Neutrophil (primary cell): ENCODE results near the gene KRTAP21-2.
"Not testable (repeated sequence)": the region's sequence is repeated elsewhere in the genome, so short reads cannot be mapped to it uniquely, and the experiment has no call there.

Experiments used
- H3K27ac ChIP-seq: fragments of 200-600 bp; sonication (generic); 2 replicates; pipeline ENCODE4 v1.5.1; 2016; ENCODE audit warnings: mild to moderate bottlenecking, moderate library complexity
- H3K27me3 ChIP-seq: fragments of 200-600 bp; sonication (generic); 2 replicates; pipeline ENCODE4 v1.6.0; 2016; ENCODE audit warnings: mild to moderate bottlenecking
- H3K36me3 ChIP-seq: fragments of 200-600 bp; sonication (generic); 2 replicates; pipeline ENCODE4 v1.5.1; 2017
- H3K4me1 ChIP-seq, 2 experiments: fragments of 200-600 bp in 1 of 2; sonication (generic) in 1 of 2; 1 replicate in 1 of 2; 2 replicates in 1 of 2; pipeline versions ENCODE4 v1.5.1 to v1.6.1; 2013 to 2016; ENCODE audit warnings: low read depth in 1 of 2, low read length in 1 of 2, mild to moderate bottlenecking in 1 of 2, moderate library complexity in 1 of 2; ENCODE audit not compliant: control insufficient read depth in 1 of 2, insufficient read depth in 1 of 2
- H3K4me3 ChIP-seq, 2 experiments: fragments of 200-600 bp in 1 of 2; sonication (generic) in 1 of 2; 1 replicate in 1 of 2; 2 replicates in 1 of 2; pipeline ENCODE4 v1.5.1; 2013 to 2016; ENCODE audit warnings: low read depth in 1 of 2, low read length in 1 of 2, mild to moderate bottlenecking in 1 of 2, moderate library complexity in 1 of 2
- H3K9me3 ChIP-seq: fragments of 200-600 bp; sonication (generic); 2 replicates; pipeline ENCODE4 v1.5.1; 2016
- CTCF ChIP-seq: fragments of 200-600 bp; sonication (generic); IDR thresholded peaks from 2 replicates; pipeline ENCODE4 v1.5.1; 2016; ENCODE audit warnings: antibody characterized with exemption

KRTAP21-2 gene

GRCh38 chr21:30758306-30758705 is 11.2 kb upstream of the KRTAP21-2 start:
- Histone ChIP-seq H3K27ac (no peak overlapping the region), H3K4me1 (no peaks in the 10 kb centered on the region), H3K27me3 (no peaks in the 10 kb centered on the region), H3K4me3 (no peak overlapping the region), H3K9me3 (no peaks in the 10 kb centered on the region), H3K36me3 (no peaks in the 10 kb centered on the region)
- TF ChIP-seq CTCF = no peak

- not testable (repeated sequence) for H3K9me3 ChIP-seq, H3K27me3 ChIP-seq, H3K4me1 ChIP-seq, H3K36me3 ChIP-seq, H3K4me3 ChIP-seq, H3K27ac ChIP-seq
Observed at GRCh38 chr21:30755328-30755727, 8.3 kb upstream of the KRTAP21-2 start, which contains the start of gene KRTAP21-1. Gene KRTAP21-1, minus strand, starts transcription at chr21:30755428. Its CDS starts 50 bp downstream, at chr21:30755378.

GRCh38 chr21:30740462-30740861 is 6.6 kb downstream of the KRTAP21-2 start:
- H3K36me3 ChIP-seq = no peaks in the 10 kb centered on the region
- no peak for TF ChIP-seq CTCF
- H3K9me3 ChIP-seq = peaks cover 5% of the 10 kb centered on the region
- no peak overlapping the region for H3K27ac ChIP-seq
- H3K27me3 ChIP-seq = no peaks in the 10 kb centered on the region
- no peak overlapping the region for H3K4me3 ChIP-seq
- H3K4me1 ChIP-seq = no peaks in the 10 kb centered on the region

- no peak overlapping the region for H3K4me3 ChIP-seq
- H3K27me3 ChIP-seq = no peaks in the 10 kb centered on the region
- no peak overlapping the region for H3K27ac ChIP-seq
- TF ChIP-seq CTCF = no peak
- no peaks in the 10 kb centered on the region for H3K36me3 ChIP-seq
- H3K4me1 ChIP-seq = no peaks in the 10 kb centered on the region
- H3K9me3 ChIP-seq = no peaks in the 10 kb centered on the region
Observed at GRCh38 chr21:30733026-30733425, 14.0 kb downstream of the KRTAP21-2 start.

GRCh38 chr21:30726726-30727125 is 20.3 kb downstream of the KRTAP21-2 start:
- Histone ChIP-seq H3K27ac (no peak overlapping the region), H3K36me3 (no peaks in the 10 kb centered on the region), H3K27me3 (no peaks in the 10 kb centered on the region), H3K9me3 (no peaks in the 10 kb centered on the region), H3K4me1 (no peaks in the 10 kb centered on the region), H3K4me3 (no peak overlapping the region)
- no peak for TF ChIP-seq CTCF

GRCh38 chr21:30719401-30719800 is 27.7 kb downstream of the KRTAP21-2 start:
- Histone ChIP-seq H3K9me3 (no peaks in the 10 kb centered on the region), H3K27me3 (no peaks in the 10 kb centered on the region), H3K27ac (no peak overlapping the region), H3K4me3 (no peak overlapping the region), H3K4me1 (no peaks in the 10 kb centered on the region), H3K36me3 (no peaks in the 10 kb centered on the region)
- TF ChIP-seq CTCF = no peak
